Activated CD8-positive, alpha-beta memory T cell treated with anti-CD3 and anti-CD28 coated beads for 48 hours (primary cell): Measurements from ENCODE around the gene RPTOR.
"Not testable (repeated sequence)": the region's sequence is repeated elsewhere in the genome, so short reads cannot be mapped to it uniquely, and the experiment has no call there.

Experiments used
- DNase-seq, 3 experiments: peaks; one replicate each; pipeline ENCODE4 v3.0.0-alpha.2; 2020; ENCODE audit warnings: low read depth in 2 of 3, low spot score in 2 of 3

The RPTOR gene

GRCh38 chr17:80544655-80545498 lies at the start of gene RPTOR:
Gene RPTOR (plus strand): TSS chr17:80544838. CDS start chr17:80545630, 792 bp downstream.
- DNase-seq: peak; percentile 68 to 83 (median 72)

GRCh38 chr17:80497726-80498241 lies 46.9 kb upstream of the RPTOR start:
- DNase-seq: no peak

- DNase-seq: no peak
Observed at GRCh38 chr17:80498242-80498919, 46.3 kb upstream of the RPTOR start.

GRCh38 chr17:80498920-80499410 lies 45.7 kb upstream of the RPTOR start:
- DNase-seq: no peak

- no peak for DNase-seq
Observed at GRCh38 chr17:80499560-80499959, 45.1 kb upstream of the RPTOR start.

GRCh38 chr17:80499961-80500665 lies 44.5 kb upstream of the RPTOR start:
- DNase-seq: no peak

- DNase-seq: no peak
Observed at GRCh38 chr17:80501741-80502577, 42.7 kb upstream of the RPTOR start.

GRCh38 chr17:80502578-80502877 lies 42.1 kb upstream of the RPTOR start:
- no peak for DNase-seq

GRCh38 chr17:80503031-80503430 lies 41.6 kb upstream of the RPTOR start:
- no peak for DNase-seq

GRCh38 chr17:80503921-80504320 lies 40.7 kb upstream of the RPTOR start:
- DNase-seq: no peak

GRCh38 chr17:80504686-80505413 lies 39.8 kb upstream of the RPTOR start:
- no peak for DNase-seq

- DNase-seq: not testable (repeated sequence)
Observed at GRCh38 chr17:80507177-80507576, 37.5 kb upstream of the RPTOR start.

- DNase-seq: no peak
Observed at GRCh38 chr17:80507965-80508364, 36.7 kb upstream of the RPTOR start.

- no peak for DNase-seq
Observed at GRCh38 chr17:80509311-80509710, 35.3 kb upstream of the RPTOR start.

GRCh38 chr17:80510132-80510531 lies 34.5 kb upstream of the RPTOR start:
- DNase-seq: no peak

- no peak for DNase-seq
Observed at GRCh38 chr17:80510772-80511171, 33.9 kb upstream of the RPTOR start.

GRCh38 chr17:80511222-80512180 lies 33.1 kb upstream of the RPTOR start:
- DNase-seq: no peak

- no peak for DNase-seq
Observed at GRCh38 chr17:80512233-80512632, 32.4 kb upstream of the RPTOR start.

- no peak for DNase-seq
Observed at GRCh38 chr17:80513201-80513600, 31.4 kb upstream of the RPTOR start.
